HepG2 (cell line): Measurements from ENCODE around the gene CCDC142. TPM values are rescaled to one million over a fixed set of nuclear protein-coding genes. Genes with fewer than 3 reads are reported as not detected.

Experiments
- ATF1 ChIP-seq: IDR thresholded peaks from 2 replicates; pipeline ENCODE4 v1.6.1; 2016; ENCODE audit warnings: mild to moderate bottlenecking, control low read depth
- CREB1 ChIP-seq, 2 experiments: fragments of 450-650 bp in 1 of 2; IDR thresholded peaks; 2 replicates each; pipeline ENCODE4 v1.6.1; 2016 to 2017; ENCODE audit warnings: control low read depth in 1 of 2, mild to moderate bottlenecking in 1 of 2, missing compliant biosample characterization in 1 of 2, missing genetic modification characterization in 1 of 2
- DPF2 ChIP-seq: sonication (generic); formaldehyde crosslinking; IDR thresholded peaks from 2 replicates; pipeline ENCODE4 v1.4.0; 2020; ENCODE audit warnings: mild to moderate bottlenecking, low read depth, missing genetic modification reagents, borderline replicate concordance
- HMG20B ChIP-seq: conservative IDR thresholded peaks from 2 replicates; pipeline ENCODE4 v1.6.1; 2016; ENCODE audit warnings: missing genetic modification reagents, missing compliant biosample characterization
- ISL2 ChIP-seq: sonication (generic); formaldehyde crosslinking; IDR thresholded peaks from 2 replicates; pipeline ENCODE4 v1.5.0; 2020; ENCODE audit warnings: missing genetic modification reagents
- MBD4 ChIP-seq: IDR thresholded peaks from 2 replicates; pipeline ENCODE4 v1.6.1; 2012; ENCODE audit warnings: low read length, inconsistent platforms, borderline replicate concordance
- TRIM24 ChIP-seq: sonication (generic); formaldehyde crosslinking; IDR thresholded peaks from 2 replicates; pipeline ENCODE4 v1.8.0; 2022; ENCODE audit warnings: mild to moderate bottlenecking, missing genetic modification reagents
- ZNF672 ChIP-seq: sonication (generic); formaldehyde crosslinking; IDR thresholded peaks from 2 replicates; pipeline ENCODE4 v1.8.1; 2022; ENCODE audit warnings: missing genetic modification reagents
- ZNF775 ChIP-seq: sonication (generic); formaldehyde crosslinking; IDR thresholded peaks from 2 replicates; pipeline ENCODE4 v1.4.0; 2020; ENCODE audit warnings: missing genetic modification reagents, mild to moderate bottlenecking, moderate library complexity, borderline replicate concordance
- ZNF788 ChIP-seq: sonication (generic); formaldehyde crosslinking; IDR thresholded peaks from 2 replicates; pipeline ENCODE4 v1.5.0; 2020; ENCODE audit warnings: mild to moderate bottlenecking, missing genetic modification reagents, borderline replicate concordance
- ZNF83 ChIP-seq: sonication (generic); formaldehyde crosslinking; IDR thresholded peaks from 2 replicates; pipeline ENCODE4 v1.4.0; 2020; ENCODE audit warnings: missing genetic modification reagents, mild to moderate bottlenecking, borderline replicate concordance
- polyA plus RNA-seq, 8 experiments: library from polyadenylated mRNA; depleted of rRNA in 3 of 8; stranded (reverse) in 7 of 8; unstranded in 1 of 8; fragments of >200 nt; fragmentation: Illumina TruSeq in 4 of 8; extraction: Trizol in 4 of 8; gene quantifications; 2 replicates each; pipeline versions ENCODE4 v1.2.1 to v1.2.3, GENCODE V29; 2011 to 2016; ENCODE audit warnings: low read depth in 4 of 8, missing spikeins in 1 of 8, mixed read lengths in 1 of 8; ENCODE audit not compliant: insufficient read depth in 1 of 8
- total RNA-seq, 5 experiments: library from RNA; depleted of rRNA; stranded (reverse); fragments of >200 nt; fragmentation: Illumina TruSeq; extraction: Trizol; gene quantifications; 2 replicates each; pipeline ENCODE4 v1.2.3, GENCODE V29; 2016; ENCODE audit warnings: low read depth in 1 of 5
- TF ChIP-seq, protein P1 (sequence below): sonication (generic); formaldehyde crosslinking; IDR thresholded peaks from 2 replicates; pipeline ENCODE4 v1.9.0; 2021; ENCODE audit warnings: mild to moderate bottlenecking, missing genetic modification reagents
- TF ChIP-seq, protein P2 (sequence below): sonication (generic); formaldehyde crosslinking; IDR thresholded peaks from 2 replicates; pipeline ENCODE4 v1.4.0; 2020; ENCODE audit warnings: missing genetic modification reagents
- TF ChIP-seq, protein P3 (sequence below): IDR thresholded peaks from 2 replicates; pipeline ENCODE4 v1.6.1; 2012; ENCODE audit warnings: inconsistent platforms
- TF ChIP-seq, protein P4 (sequence below): sonication (generic); formaldehyde crosslinking; IDR thresholded peaks from 2 replicates; pipeline ENCODE4 v1.9.0; 2021; ENCODE audit warnings: missing genetic modification reagents, borderline replicate concordance

CCDC142 gene
- total and polyA plus RNA-seq, 2 of the 13 experiments (the other 11 are each of a cell fraction or from before 2014, with no cell fraction given), result 14.7 to 30.4 TPM

DNA sequence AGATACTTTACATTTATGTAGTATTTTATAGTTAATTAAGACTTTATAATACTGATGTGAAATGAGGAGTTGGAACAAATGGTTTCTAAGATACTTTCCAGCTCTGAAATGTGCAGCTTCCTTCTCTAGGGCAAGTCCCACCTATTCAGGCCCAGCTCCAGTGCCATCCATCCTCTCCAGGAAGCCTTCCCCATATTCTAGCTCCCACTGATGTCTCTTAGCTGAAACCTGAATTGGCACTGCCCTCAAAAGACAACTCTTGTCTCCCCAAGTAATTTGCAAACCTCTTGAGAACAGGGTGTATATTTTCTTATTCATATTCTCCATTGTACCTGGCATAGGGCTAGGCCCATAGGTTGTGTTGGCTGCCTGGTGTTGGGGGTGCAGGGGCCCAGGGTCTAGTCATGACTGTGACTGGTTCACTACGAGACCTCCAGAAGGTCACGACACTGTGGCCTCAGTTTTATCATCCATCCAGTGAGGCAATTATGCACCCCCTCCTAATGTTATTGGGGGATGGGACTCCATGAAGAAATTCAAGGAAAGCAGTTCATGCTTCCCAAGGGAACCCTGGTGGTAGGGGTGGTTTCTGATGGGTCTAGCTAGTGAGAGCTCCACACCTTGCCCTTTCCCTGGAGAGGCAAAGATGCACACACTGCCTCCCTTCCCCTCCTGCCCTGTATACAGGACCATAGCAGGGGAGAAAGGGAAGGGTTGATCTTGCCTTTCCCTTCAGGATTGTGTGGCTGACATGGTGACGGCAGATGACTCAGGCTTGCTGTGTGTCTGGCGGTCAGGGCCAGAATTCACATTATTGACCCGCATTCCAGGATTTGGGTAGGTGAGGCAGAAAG, 58.4 kb downstream of the CCDC142 start (continued):
- TF ChIP-seq MBD4 (no peak; the same call in none of the 2 replicates), ATF1 (CRISPR knock-in tag) (no peak), CREB1 (IDR thresholded peaks at IDR 0.05) (no peak), CREB1 (CRISPR knock-in tag; IDR thresholded peaks at IDR 0.05) (peak; percentile 35; the same call in 1 of the 2 replicates), ZNF775 (CRISPR knock-in tag) (no peak), HMG20B (CRISPR knock-in tag) (no peak), ZNF672 (CRISPR knock-in tag) (no peak), TRIM24 (CRISPR knock-in tag) (no peak), DPF2 (no peak), ZNF83 (CRISPR knock-in tag) (no peak), ZNF788 (CRISPR knock-in tag) (peak; percentile 31; the same call in 1 of the 2 replicates), ISL2 (CRISPR knock-in tag) (no peak)
- TF ChIP-seq, protein P1, sequence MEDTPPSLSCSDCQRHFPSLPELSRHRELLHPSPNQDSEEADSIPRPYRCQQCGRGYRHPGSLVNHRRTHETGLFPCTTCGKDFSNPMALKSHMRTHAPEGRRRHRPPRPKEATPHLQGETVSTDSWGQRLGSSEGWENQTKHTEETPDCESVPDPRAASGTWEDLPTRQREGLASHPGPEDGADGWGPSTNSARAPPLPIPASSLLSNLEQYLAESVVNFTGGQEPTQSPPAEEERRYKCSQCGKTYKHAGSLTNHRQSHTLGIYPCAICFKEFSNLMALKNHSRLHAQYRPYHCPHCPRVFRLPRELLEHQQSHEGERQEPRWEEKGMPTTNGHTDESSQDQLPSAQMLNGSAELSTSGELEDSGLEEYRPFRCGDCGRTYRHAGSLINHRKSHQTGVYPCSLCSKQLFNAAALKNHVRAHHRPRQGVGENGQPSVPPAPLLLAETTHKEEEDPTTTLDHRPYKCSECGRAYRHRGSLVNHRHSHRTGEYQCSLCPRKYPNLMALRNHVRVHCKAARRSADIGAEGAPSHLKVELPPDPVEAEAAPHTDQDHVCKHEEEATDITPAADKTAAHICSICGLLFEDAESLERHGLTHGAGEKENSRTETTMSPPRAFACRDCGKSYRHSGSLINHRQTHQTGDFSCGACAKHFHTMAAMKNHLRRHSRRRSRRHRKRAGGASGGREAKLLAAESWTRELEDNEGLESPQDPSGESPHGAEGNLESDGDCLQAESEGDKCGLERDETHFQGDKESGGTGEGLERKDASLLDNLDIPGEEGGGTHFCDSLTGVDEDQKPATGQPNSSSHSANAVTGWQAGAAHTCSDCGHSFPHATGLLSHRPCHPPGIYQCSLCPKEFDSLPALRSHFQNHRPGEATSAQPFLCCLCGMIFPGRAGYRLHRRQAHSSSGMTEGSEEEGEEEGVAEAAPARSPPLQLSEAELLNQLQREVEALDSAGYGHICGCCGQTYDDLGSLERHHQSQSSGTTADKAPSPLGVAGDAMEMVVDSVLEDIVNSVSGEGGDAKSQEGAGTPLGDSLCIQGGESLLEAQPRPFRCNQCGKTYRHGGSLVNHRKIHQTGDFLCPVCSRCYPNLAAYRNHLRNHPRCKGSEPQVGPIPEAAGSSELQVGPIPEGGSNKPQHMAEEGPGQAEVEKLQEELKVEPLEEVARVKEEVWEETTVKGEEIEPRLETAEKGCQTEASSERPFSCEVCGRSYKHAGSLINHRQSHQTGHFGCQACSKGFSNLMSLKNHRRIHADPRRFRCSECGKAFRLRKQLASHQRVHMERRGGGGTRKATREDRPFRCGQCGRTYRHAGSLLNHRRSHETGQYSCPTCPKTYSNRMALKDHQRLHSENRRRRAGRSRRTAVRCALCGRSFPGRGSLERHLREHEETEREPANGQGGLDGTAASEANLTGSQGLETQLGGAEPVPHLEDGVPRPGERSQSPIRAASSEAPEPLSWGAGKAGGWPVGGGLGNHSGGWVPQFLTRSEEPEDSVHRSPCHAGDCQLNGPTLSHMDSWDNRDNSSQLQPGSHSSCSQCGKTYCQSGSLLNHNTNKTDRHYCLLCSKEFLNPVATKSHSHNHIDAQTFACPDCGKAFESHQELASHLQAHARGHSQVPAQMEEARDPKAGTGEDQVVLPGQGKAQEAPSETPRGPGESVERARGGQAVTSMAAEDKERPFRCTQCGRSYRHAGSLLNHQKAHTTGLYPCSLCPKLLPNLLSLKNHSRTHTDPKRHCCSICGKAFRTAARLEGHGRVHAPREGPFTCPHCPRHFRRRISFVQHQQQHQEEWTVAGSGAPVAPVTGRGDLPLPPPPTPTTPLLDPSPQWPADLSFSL (CRISPR knock-in tag), result peak; percentile 46; the same call in 1 of the 2 replicates
- TF ChIP-seq, protein P2, sequence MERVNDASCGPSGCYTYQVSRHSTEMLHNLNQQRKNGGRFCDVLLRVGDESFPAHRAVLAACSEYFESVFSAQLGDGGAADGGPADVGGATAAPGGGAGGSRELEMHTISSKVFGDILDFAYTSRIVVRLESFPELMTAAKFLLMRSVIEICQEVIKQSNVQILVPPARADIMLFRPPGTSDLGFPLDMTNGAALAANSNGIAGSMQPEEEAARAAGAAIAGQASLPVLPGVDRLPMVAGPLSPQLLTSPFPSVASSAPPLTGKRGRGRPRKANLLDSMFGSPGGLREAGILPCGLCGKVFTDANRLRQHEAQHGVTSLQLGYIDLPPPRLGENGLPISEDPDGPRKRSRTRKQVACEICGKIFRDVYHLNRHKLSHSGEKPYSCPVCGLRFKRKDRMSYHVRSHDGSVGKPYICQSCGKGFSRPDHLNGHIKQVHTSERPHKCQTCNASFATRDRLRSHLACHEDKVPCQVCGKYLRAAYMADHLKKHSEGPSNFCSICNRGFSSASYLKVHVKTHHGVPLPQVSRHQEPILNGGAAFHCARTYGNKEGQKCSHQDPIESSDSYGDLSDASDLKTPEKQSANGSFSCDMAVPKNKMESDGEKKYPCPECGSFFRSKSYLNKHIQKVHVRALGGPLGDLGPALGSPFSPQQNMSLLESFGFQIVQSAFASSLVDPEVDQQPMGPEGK (CRISPR knock-in tag), result 0 out of 2 replicates have a peak, but pooled peaks have one; percentile 15
- TF ChIP-seq, protein P3, sequence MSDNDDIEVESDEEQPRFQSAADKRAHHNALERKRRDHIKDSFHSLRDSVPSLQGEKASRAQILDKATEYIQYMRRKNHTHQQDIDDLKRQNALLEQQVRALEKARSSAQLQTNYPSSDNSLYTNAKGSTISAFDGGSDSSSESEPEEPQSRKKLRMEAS, result no peak; the same call in 1 of the 2 replicates
- TF ChIP-seq, protein P4, sequence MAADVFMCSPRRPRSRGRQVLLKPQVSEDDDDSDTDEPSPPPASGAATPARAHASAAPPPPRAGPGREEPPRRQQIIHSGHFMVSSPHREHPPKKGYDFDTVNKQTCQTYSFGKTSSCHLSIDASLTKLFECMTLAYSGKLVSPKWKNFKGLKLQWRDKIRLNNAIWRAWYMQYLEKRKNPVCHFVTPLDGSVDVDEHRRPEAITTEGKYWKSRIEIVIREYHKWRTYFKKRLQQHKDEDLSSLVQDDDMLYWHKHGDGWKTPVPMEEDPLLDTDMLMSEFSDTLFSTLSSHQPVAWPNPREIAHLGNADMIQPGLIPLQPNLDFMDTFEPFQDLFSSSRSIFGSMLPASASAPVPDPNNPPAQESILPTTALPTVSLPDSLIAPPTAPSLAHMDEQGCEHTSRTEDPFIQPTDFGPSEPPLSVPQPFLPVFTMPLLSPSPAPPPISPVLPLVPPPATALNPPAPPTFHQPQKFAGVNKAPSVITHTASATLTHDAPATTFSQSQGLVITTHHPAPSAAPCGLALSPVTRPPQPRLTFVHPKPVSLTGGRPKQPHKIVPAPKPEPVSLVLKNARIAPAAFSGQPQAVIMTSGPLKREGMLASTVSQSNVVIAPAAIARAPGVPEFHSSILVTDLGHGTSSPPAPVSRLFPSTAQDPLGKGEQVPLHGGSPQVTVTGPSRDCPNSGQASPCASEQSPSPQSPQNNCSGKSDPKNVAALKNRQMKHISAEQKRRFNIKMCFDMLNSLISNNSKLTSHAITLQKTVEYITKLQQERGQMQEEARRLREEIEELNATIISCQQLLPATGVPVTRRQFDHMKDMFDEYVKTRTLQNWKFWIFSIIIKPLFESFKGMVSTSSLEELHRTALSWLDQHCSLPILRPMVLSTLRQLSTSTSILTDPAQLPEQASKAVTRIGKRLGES (CRISPR knock-in tag), result no peak
